Activated CD4-positive, CD25-positive, alpha-beta regulatory T cell treated with anti-CD3 and anti-CD28 coated beads, Interleukin-2, amount 50 U/mL, for 72 hours (primary cell): ENCODE results near the gene KCNK17.

Experiments
- DNase-seq: peaks from one replicate; pipeline ENCODE4 v3.0.0; 2021

The KCNK17 gene

DNA sequence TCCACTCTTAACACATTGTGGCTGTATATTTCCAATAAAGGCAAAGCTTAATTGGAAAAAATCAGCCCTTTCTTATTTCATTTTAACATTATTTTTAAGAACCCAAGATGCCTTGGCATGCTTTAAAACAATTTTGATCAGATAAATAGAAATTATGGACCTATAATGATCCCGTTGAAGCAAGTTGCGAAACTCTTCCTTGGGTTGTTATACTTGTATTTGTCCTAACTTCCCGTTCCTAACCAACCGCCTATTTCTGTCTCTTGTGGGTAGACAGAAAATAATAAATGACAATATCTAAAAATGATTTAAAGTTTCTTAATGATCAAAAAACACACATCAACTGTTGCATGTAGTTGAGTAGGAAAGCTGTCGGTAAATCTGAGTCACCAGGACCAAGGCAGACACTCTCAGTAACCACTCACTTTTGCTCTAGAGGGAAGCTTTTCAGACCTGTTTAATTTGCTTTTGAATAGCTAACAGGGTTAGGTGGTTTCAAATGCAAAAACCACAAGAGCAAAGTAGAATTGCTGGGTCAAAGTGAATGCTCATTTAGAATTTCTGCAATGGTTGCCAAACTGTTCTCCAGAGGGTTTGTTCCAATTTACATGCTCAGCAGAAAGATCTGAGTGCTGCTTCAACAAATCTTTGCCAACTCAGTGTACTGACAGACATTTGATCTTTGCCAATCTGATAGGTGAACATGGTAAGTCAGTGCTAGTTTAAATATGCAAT, 50.7 kb downstream of the KCNK17 start:
- no peak for DNase-seq

DNA sequence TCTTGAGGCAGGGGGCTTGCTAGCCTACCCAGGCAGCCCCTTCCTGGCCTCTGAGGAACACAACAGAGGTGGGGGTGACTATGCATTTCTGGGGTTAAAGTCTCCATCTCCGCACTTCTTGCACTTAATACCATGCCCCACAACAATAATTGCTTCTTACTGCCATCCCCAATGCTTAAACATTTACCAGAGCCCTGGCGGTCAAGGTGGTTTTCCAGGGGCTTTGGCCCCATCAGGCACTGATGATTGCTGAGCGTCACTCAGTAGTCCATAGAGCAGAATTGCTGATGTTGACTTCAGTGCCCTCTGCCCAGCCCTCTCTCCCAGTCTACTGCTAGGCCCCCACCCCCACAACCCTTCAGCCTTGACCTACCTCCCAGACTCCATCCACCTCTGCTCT, 52.5 kb downstream of the KCNK17 start:
- no peak for DNase-seq

- no peak for DNase-seq
These were observed 53.3 kb downstream of the KCNK17 start for GRCh38 chr6:39260953-39261352.

DNA sequence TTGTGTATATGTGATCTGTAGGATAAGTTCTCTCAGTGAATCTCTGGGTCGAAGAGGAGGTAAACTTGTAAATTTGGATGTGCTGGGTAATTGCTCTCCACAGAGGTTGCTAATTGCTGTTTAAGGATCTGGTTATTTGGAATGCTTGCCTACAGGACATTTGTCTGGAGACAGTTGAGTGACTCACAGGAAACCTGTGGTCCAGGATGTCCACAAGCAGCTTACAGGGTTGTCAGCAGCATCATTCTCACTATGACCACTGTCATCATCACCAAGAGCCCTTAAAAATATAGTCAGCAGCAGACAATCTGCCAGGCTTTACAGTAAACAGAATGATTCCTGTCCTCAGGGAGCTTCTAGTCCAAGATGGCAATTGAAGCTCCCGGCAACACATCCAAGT, 53.8 kb downstream of the KCNK17 start:
- DNase-seq = no peak

- no peak for DNase-seq
These were observed 57.8 kb downstream of the KCNK17 start for GRCh38 chr6:39256294-39256940.

- no peak for DNase-seq
These were observed 59.2 kb downstream of the KCNK17 start for GRCh38 chr6:39254999-39255535.

DNA sequence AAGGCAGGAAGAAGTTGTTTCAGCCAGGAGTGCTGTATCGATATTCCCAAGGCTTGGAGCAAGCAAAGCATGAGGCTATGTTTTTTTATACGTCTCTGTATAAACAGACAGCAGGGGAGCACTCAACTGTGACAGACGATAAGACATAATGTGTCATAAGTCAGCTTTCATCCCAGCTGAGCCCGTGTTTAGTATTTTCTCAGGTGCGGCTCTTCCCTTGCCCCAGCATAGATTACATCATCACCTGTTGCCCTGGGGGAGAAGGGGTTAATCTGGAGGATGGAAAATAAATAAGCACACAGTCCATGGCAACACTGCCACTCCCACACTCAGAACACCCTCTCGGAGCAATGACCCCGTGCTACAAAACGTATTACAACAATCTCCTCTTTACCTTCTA, 62.8 kb downstream of the KCNK17 start:
- no peak for DNase-seq

DNA sequence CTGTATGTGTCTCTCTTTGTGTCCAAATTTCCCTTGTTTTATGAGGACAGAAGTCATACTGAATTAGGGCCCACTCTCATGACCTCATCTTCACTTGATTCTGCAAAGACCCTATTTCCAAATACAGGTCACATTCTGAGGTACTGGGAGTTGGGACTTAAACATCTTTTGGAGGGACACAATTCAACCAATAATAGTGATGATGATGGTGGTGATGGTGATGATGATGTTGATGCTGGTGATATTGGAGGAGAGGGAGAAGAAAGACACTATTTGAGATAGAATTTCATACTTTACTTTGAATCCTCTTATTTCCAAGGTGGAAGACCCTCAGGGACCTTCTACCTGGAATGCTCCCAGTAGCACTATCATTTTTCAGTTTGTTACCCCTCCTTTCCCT, 63.7 kb downstream of the KCNK17 start:
- DNase-seq = no peak

DNA sequence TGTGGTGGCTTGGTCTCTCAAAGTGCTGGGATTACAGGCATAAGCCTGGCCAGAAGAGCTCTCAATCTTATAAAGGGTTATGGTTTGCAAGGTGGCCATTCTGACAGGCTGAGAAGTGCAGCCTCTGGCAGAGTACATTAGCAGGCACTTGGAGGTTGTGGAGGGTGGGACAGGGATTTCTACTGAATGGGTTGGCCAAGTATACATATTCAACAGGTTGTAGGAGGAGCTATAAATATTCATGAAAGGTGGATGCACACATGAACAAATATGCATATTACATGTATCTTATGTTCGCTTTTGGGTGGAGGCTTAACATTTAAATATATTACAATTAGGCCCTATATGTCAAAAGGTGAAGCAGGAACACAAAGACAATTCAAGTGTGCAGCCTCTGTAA, 64.9 kb downstream of the KCNK17 start:
- DNase-seq = no peak
